HG02852 (cell line): ENCODE results near the gene PCSK5.

Source experiments
- ATAC-seq: cut with Tn5 transposase; IDR thresholded peaks from one replicate; pipeline ENCODE4 v1.9.1; 2021; ENCODE audit warnings: mild to moderate bottlenecking, moderate library complexity; ENCODE audit not compliant: unreplicated experiment

Gene PCSK5

GRCh38 chr9:76176171-76176570, 285.7 kb downstream of the PCSK5 start:
- no peak for ATAC-seq

DNA sequence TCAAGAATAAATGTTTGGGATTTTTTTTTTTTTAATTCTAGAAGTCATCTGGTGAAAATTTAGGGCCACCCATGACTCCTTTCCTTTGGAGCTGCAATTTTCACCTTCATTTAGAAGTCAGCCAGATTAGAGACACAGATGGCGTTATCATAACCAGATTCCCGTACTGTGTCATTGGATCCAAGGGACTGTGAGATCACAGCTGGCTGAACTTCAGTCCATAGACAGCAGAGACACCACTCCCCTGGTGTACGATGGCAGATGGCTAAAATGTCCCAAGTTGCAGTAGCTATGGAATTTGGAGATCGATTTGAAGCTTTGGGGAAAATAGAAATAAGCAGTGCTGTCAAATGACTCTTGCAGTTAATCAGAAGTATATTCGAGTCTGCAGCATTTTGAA, 287.5 kb downstream of the PCSK5 start:
- ATAC-seq: no peak

GRCh38 chr9:76180541-76180940, 290.1 kb downstream of the PCSK5 start:
- no peak for ATAC-seq

GRCh38 chr9:76181020-76181641, 290.7 kb downstream of the PCSK5 start:
- no peak for ATAC-seq

GRCh38 chr9:76181781-76182180, 291.3 kb downstream of the PCSK5 start:
- ATAC-seq: no peak

- ATAC-seq: no peak
Measured at GRCh38 chr9:76185432-76185831, 295.0 kb downstream of the PCSK5 start.

DNA sequence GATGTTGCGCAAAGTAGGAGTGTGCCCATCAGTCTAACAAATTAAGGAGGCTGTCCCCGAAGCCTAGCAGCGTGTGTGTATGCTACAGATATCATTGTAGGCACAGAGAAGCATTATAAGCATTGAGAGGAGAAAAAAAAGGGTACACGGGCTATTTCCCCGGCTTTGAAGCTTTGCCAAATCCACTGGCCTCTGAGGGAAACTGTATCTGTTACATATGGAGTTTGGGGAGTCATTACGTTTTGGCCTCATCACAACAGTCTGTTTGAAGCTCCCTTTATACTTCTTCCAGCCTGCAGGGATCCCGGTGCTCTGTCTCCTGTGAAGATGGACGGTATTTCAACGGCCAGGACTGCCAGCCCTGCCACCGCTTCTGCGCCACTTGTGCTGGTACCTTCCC, 297.8 kb downstream of the PCSK5 start:
- ATAC-seq: no peak

- no peak for ATAC-seq
Measured at GRCh38 chr9:76188905-76189304, 298.4 kb downstream of the PCSK5 start.

- no peak for ATAC-seq
Measured at GRCh38 chr9:76191493-76191892, 301.0 kb downstream of the PCSK5 start.

- no peak for ATAC-seq
Measured at GRCh38 chr9:76192013-76192412, 301.5 kb downstream of the PCSK5 start.

DNA sequence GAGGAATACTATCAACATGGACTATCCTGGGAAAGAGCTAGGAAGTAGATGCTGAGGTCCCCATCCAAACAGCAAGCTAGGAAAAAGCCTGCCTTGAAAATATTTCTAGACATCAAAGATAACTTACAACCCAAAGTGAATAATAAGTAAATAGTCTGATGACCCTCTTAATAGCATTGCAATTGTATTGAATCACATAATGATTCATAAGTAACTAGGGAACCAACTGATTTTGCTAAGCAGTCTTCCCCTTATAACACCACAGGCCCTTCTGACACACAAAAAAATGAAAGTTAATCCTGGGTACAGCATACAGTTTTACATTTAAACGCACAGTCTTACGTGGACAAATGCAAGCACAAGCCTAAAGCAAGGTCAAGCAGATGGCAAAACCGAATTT, 304.4 kb downstream of the PCSK5 start:
- no peak for ATAC-seq

GRCh38 chr9:76198336-76198735, 307.9 kb downstream of the PCSK5 start:
- ATAC-seq: no peak

- ATAC-seq: no peak
Measured at GRCh38 chr9:76200315-76200714, 309.8 kb downstream of the PCSK5 start.

DNA sequence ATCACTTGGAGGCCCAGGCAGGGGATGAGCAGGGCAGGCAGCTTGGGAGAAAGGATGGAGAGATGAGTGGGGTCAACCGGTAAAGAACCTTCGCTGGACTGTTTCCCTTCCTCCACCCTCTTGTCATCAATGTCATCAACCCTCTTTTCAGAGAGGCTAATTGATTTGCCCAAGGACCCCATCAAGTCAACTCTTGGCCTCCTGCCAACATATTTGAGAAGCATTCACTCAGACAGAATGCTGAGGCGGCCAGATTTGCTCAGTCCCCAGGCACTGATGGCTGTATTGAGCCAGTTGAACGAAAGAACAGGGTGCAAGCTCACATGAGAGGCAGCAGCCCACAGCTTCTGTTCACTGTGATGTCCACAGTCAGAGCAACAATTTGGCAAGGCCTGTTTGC, 310.3 kb downstream of the PCSK5 start:
- no peak for ATAC-seq

- ATAC-seq: no peak
Measured at GRCh38 chr9:76203373-76203772, 312.9 kb downstream of the PCSK5 start.

GRCh38 chr9:76206821-76207220, 316.3 kb downstream of the PCSK5 start:
- ATAC-seq: no peak

GRCh38 chr9:76213751-76214150, 323.3 kb downstream of the PCSK5 start:
- no peak for ATAC-seq

- ATAC-seq: no peak
Measured at GRCh38 chr9:76215066-76215465, 324.6 kb downstream of the PCSK5 start.

GRCh38 chr9:76216161-76216649, 325.7 kb downstream of the PCSK5 start:
- no peak for ATAC-seq

- no peak for ATAC-seq
Measured at GRCh38 chr9:76218117-76218885, 327.8 kb downstream of the PCSK5 start.

GRCh38 chr9:76218886-76219445, 328.5 kb downstream of the PCSK5 start:
- ATAC-seq: no peak

DNA sequence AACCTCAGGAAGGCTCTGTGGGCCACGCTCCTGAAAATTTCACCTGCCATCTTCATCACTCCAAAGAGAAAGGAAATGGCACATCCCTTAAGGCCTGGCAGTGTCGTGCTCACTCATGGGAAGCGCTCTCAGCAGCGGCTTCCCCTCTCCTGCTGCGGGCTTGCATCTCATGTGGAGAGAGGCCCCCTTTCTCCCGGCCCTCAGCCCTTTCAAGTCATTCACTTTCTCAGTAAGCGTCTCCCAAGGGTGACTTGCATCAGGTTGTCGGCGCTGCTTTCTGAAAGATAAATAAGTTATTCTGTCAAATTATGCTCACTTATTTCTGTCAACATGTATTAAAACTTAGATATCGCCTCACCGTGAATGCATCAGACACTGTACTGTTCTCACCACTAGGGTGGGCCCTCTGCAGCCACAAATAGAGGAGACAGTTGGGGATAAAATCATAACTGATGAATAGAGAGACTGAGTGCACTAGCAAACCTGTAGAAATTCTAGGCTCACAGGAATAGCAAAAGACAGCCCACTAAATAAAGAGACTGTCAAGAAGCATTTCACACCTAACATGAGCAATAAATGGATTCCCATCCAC, 329.2 kb downstream of the PCSK5 start:
- ATAC-seq: no peak
